HG02943 (cell line): ENCODE data around the gene ERCC4.

ENCODE experiments used
- ATAC-seq: cut with Tn5 transposase; IDR thresholded peaks from one replicate; pipeline ENCODE4 v1.9.1; 2021; ENCODE audit warnings: mild to moderate bottlenecking, low read depth, moderate library complexity; ENCODE audit not compliant: unreplicated experiment

Gene ERCC4

GRCh38 chr16:13909872-13910303 lies 10.1 kb upstream of the ERCC4 start:
- ATAC-seq, result no peak

DNA sequence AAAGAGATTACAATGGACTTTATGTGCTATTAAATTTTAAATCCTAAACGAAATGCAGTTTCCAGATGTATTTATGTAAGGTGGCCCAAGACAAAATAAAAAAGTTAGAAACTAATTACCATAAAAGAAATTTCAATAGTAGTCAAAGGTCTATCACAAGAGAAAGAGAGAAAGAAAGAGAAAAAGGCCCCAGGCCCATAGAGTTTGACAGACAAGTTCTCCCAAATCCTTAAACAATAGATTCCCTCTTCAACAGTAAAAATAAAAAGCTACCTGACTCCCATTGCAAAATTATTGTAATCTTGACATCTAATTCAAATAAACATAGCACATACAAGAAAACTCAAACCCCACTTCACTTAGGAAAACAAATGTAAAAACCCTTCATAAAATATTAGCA lies 8.6 kb upstream of the ERCC4 start:
- ATAC-seq, result no peak

DNA sequence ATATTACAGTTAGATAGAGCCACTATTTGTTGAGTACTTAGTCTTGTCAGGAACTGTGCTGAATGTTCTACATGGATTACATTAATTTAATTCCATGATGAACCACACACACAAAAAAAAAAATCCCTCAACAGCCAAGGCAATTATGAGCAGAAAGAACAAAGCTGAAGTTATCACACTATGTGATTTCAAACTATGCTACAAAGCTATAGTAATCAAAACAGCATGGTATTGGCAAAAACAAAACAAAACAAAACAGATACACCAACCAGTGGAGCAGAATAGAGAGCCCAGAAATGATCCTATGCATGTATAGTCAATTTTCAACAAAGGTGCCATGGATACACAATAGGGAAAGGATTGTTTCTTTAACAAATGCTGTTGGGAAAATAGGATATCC lies 8.1 kb upstream of the ERCC4 start:
- ATAC-seq, result no peak

GRCh38 chr16:13912891-13913290 lies 7.1 kb upstream of the ERCC4 start:
- no peak for ATAC-seq

DNA sequence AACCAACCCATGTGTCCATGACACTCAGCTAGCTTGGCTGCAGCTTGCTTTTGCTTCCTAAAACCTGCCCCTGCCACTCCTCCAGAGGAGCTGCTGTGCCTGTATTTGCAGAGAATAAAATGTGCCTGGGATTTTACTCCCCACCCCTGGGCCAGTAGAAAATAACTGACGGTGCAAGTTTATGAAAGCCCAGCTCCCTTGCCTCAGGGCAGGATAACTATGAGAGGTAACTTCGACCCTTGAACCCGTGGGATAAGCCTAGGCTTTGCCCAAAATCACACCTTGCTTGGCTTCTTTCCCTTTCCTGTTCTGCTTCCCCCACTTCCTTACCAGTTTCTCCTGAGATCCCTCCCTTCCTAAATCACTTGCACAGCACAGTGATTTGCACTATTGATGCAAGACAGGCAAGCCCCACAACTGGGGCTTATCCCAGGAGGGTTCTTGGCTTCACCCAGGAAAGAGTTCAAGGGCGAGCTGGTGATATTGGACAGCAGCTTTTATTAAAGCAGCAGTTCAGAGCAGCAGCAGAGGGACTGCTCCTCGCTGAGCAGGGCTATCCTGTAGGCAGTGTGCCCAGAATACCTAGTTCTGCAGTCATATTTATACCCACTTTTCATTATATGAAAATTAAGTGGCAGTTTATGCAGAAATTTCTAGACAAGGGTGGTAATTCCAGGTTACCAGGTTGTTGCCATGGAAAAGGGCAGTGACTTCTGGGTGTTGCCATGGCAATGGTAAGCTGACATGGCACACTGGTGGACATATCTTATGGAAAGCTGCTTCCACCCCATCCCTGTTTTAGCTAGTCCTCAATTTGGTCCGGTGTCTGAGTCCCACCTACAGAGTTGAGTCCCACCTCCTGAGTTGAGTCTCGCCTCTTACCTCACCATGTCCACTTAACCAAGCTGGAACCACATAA lies 6.3 kb upstream of the ERCC4 start:
- no peak for ATAC-seq

DNA sequence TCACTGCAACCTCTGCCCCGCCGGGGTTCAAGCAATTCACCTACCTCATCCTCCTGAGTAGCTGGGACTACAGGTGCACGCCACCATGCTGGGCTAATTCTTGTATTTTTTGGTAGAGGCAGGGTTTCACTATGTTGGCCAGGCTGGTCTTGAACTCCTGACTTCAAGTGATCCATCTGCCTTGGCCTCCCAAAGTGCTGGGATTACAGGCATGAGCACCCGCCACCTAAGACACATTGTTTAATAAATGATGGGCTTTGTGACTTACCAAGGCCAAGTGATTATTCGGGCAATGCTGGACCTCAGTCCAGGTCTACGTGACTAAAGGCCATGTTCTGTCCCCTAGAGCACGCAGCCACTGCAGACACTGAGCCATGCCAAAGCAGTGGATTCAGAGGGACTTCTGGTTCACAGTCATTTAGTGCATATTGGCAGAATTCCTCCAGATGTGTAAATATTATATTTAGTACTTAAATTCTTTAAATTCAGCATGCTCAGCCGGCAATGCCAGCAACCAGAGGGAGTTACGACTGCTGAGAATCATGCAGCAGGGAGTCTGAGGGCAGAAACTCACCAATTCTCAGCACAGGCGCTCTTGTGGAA lies 4.8 kb upstream of the ERCC4 start:
- no peak for ATAC-seq

GRCh38 chr16:13919330-13919682 lies 648 bp upstream of the ERCC4 start:
- ATAC-seq, result no peak

- no peak for ATAC-seq
Observed at GRCh38 chr16:13920510-13920818, 510 bp downstream of the ERCC4 start.

GRCh38 chr16:13921328-13921727 lies 1.4 kb downstream of the ERCC4 start:
- no peak for ATAC-seq

DNA sequence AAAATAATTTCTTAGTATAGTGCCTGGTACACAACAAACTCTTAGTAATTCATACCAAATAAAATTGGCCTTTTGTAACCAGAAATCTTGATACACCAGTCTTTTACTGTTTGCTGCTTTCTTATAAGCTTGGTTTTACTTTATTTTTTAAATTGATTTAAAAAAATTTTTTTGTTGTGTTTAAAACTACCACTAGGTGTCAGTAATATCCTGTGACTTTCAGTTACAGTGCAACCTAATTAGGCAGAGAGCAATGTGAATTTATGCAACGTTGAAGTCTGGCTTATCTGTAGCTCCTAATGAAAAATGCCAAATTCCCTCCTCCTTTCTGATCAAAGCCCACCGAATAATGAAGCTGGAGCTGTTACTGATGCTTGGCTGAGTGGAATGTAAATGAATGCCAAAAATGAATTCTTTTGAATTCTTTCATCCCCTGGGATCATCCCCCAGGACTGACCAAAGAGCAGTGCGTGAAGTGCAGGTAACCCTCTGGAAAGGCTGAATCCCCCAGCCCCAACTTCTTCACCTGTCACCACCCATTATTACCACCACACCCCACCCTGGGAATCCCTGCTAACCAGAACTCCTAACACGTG lies 3.8 kb downstream of the ERCC4 start:
- no peak for ATAC-seq

GRCh38 chr16:13926464-13926863 lies 6.5 kb downstream of the ERCC4 start:
- ATAC-seq, result no peak

DNA sequence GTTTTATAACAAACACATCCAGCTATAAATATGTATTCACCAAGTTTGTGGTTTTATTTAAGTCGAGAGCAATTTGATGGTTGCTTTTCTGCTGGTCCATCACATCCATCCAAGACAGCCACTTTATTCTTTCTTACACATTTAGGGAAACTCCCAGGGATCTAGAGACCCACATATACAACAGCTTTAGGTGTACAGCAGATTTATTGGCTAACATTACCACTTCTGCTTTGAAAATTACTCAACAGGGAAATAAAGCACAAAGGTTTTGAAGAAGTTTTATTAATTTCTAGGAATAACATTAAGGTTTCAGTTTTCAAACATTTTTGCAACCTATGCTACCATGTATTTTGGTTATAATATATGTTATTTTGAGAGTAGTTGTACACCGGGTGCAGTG lies 6.9 kb downstream of the ERCC4 start:
- no peak for ATAC-seq

DNA sequence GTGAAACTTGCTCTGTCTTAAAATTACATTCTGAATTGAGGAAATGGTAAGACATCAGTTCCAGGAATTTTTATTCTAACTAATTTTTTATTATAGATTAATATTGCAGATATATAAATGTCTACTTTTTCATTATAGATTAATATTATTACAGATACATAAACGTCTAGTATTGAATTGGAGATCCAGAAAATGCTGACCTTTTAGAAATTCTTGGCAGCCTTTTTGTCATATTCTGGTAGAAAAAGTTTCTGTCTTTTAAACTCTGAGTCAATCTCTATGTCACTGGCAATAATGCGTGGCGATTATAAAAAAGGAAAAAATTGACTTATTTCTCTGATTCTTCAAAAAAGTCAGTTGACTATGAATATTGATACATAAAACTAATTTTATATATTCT lies 8.7 kb downstream of the ERCC4 start:
- ATAC-seq, result no peak

GRCh38 chr16:13931845-13932244 lies 11.9 kb downstream of the ERCC4 start:
- ATAC-seq, result no peak

DNA sequence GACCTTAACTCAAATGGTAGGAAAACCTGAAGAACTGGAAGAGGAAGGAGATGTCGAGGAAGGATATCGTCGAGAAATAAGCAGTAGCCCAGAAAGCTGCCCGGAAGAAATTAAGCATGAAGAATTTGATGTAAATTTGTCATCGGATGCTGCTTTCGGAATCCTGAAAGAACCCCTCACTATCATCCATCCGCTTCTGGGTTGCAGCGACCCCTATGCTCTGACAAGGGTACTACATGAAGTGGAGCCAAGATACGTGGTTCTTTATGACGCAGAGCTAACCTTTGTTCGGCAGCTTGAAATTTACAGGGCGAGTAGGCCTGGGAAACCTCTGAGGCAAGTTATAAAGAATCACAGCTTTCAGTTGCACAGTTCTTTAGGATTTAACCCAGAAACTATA lies 15.5 kb downstream of the ERCC4 start:
- no peak for ATAC-seq

GRCh38 chr16:13936155-13936554 lies 16.2 kb downstream of the ERCC4 start:
- ATAC-seq, result no peak

DNA sequence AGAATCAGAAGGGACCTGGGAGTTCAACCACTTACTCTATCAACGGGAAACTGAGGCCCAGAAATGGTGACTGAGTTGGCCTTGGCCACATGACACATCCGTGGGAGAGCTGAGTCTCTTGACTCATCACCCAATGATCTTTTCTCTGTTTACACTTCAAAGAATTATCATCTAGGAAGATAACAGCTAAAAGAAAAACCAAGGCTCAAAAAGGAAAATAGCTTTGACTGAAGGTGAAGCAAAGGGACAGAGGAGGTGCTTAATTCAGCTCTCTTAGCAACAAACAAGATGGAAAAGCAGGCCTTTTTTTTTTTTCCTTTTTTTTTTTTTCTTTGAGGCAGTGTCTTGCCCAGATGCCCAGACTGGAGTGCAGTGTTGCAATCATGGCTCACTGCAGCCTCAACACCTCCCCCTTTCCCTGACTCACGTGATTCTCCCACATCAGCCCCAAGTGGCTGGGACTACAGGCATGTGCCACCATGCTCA lies 16.7 kb downstream of the ERCC4 start:
- ATAC-seq, result no peak

GRCh38 chr16:13937411-13937810 lies 17.5 kb downstream of the ERCC4 start:
- no peak for ATAC-seq

DNA sequence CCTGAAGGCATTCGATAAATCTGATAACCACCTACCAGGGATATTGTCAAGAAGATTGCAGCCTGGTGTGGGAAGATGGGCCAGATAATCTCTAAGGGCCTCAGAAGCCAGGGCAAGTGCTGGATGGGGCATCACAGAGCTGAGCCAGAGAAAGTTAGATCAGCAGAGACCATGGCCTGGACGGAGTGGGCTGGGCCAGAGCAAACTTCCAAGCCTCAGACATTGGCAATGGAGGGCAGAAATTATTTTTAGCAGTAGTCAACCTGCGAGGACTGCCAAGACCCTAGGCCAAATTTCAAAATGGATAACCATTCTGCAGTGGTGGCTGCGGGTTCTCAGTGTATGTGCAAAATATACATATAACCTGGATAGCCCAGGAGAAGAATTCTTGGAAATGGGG lies 18.5 kb downstream of the ERCC4 start:
- no peak for ATAC-seq

- ATAC-seq, result no peak
Observed at GRCh38 chr16:13939821-13940220, 19.9 kb downstream of the ERCC4 start.

GRCh38 chr16:13940397-13940933 lies 20.5 kb downstream of the ERCC4 start:
- ATAC-seq, result no peak

- no peak for ATAC-seq
Observed at GRCh38 chr16:13944816-13945215, 24.9 kb downstream of the ERCC4 start.
